ENCODE data around the gene NFKB1. TPM values are rescaled to one million over a fixed set of nuclear protein-coding genes. Genes with fewer than 3 reads are reported as not detected.
"Not testable (repeated sequence)": the region's sequence is repeated elsewhere in the genome, so short reads cannot be mapped to it uniquely, and the experiment has no call there.

Gene NFKB1
- total and polyA plus RNA-seq, 2 donors (not counting 1 experiment from before 2014, with no cell fraction given), result 20.9 to 32.5 TPM

DNA sequence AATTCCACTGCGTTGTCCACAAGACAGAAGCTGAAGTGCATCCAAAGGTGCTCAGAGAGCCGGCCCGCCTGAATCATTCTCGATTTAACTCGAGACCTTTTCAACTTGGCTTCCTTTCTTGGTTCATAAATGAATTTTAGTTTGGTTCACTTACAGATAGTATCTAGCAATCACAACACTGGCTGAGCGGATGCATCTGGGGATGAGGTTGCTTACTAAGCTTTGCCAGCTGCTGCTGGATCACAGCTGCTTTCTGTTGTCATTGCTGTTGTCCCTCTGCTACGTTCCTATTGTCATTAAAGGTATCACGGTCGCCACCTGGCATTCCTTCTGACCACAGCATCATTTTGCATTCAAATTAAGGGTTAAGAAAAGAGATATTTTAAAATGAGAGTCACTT is 115.5 kb downstream of the NFKB1 start:
- Histone ChIP-seq H3K79me2 (ENCODE audit: control insufficient read depth, insufficient read depth, low read length) (no peaks in the 10 kb centered on the region), H3K27ac (ENCODE audit: insufficient read depth, low read length) (no peak overlapping the region), H3K27me3 (ENCODE audit: control insufficient read depth, insufficient read depth, low read length) (no peaks in the 10 kb centered on the region), H4K20me1 (ENCODE audit: control insufficient read depth, extremely low read depth, insufficient read depth, low read length) (no peaks in the 10 kb centered on the region), H2AFZ (ENCODE audit: low read length) (no peak overlapping the region), H3K36me3 (ENCODE audit: control insufficient read depth, insufficient read depth, low read length) (peaks cover 14% of the 10 kb centered on the region), H3K9me3 (ENCODE audit: control insufficient read depth, insufficient read depth, low read depth, low read length) (no peaks in the 10 kb centered on the region), H3K4me1 (ENCODE audit: control insufficient read depth, extremely low read depth, insufficient read depth, low read length) (peaks cover 6% of the 10 kb centered on the region), H3K9ac (ENCODE audit: insufficient read depth, low read length) (no peak overlapping the region), H3K4me3 (replicated peaks in 1 of 4; ENCODE audit: control extremely low read depth in 1 of 4, insufficient read depth in 1 of 4, low read depth in 3 of 4, low read length in 4 of 4) (no peak overlapping the region), H3K4me2 (ENCODE audit: extremely low read depth, insufficient read depth, low read length) (no peak overlapping the region)
- TF ChIP-seq EZH2 (IDR thresholded peaks at IDR 0.05; ENCODE audit: low read length, missing control alignments) (no peak), CTCF (conservative IDR thresholded peaks at IDR 0.05 in 1 of 2, IDR thresholded peaks at IDR 0.05 in 1 of 2; ENCODE audit: low read depth in 1 of 2, low read length in 2 of 2) (no peak)
- no peak for DNase-seq (ENCODE audit: low read depth in 2 of 2)

GRCh38 chr4:102619021-102619420 is 117.9 kb downstream of the NFKB1 start:
- not testable (repeated sequence) for H3K9me3 ChIP-seq (ENCODE audit: control insufficient read depth, insufficient read depth, low read depth, low read length); H3K36me3 ChIP-seq (ENCODE audit: control insufficient read depth, insufficient read depth, low read length); H2AFZ ChIP-seq (ENCODE audit: low read length); H3K9ac ChIP-seq (ENCODE audit: insufficient read depth, low read length); H3K4me3 ChIP-seq (replicated peaks in 1 of 4; ENCODE audit: control extremely low read depth in 1 of 4, insufficient read depth in 1 of 4, low read depth in 3 of 4, low read length in 4 of 4); H3K27me3 ChIP-seq (ENCODE audit: control insufficient read depth, insufficient read depth, low read length); DNase-seq (ENCODE audit: low read depth in 2 of 2); H3K4me2 ChIP-seq (ENCODE audit: extremely low read depth, insufficient read depth, low read length); H3K27ac ChIP-seq (ENCODE audit: insufficient read depth, low read length); H4K20me1 ChIP-seq (ENCODE audit: control insufficient read depth, extremely low read depth, insufficient read depth, low read length); H3K4me1 ChIP-seq (ENCODE audit: control insufficient read depth, extremely low read depth, insufficient read depth, low read length); H3K79me2 ChIP-seq (ENCODE audit: control insufficient read depth, insufficient read depth, low read length)

DNA sequence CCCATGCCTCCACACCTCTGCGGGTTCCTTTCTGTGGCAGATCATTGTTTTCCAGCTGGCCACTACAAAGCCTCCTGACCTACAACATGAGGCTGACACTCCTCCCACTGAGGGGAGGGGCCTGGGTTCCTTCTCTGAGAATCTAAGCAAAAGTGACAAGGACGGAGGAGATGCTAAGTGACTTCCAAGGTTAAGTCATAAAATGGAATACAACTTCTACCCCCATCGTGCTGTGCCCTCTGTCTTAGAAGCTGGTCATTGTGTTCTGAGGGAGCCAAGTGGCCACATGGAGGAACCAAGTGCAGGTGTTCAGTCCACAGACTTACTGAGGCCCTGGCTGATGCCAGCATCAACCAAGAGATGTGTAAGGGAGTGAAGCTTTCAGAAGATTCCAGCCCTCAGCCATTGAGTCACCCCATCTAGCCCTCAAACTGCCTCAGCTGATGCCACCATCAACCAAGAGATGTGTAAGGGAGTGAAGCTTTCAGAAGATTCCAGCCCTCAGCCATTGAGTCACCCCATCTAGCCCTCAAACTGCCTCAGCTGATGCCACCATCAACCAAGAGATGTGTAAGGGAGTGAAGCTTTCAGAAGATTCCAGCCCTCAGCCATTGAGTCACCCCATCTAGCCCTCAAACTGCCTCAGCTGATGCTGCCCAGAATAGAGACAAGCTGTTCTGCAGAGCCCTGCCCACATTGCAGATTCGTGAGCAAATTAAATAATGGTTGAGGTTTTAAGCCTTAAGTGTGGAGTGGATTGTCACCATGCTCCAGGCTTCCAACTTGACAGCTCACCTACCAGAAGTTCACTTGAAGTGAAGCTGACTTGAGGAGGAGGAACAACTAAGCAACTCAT is 118.8 kb downstream of the NFKB1 start:
- not testable (repeated sequence) for H3K9ac ChIP-seq (ENCODE audit: insufficient read depth, low read length); H3K79me2 ChIP-seq (ENCODE audit: control insufficient read depth, insufficient read depth, low read length); H3K9me3 ChIP-seq (ENCODE audit: control insufficient read depth, insufficient read depth, low read depth, low read length); H3K36me3 ChIP-seq (ENCODE audit: control insufficient read depth, insufficient read depth, low read length); H4K20me1 ChIP-seq (ENCODE audit: control insufficient read depth, extremely low read depth, insufficient read depth, low read length); H2AFZ ChIP-seq (ENCODE audit: low read length); H3K4me1 ChIP-seq (ENCODE audit: control insufficient read depth, extremely low read depth, insufficient read depth, low read length); H3K27me3 ChIP-seq (ENCODE audit: control insufficient read depth, insufficient read depth, low read length); H3K4me3 ChIP-seq (replicated peaks in 1 of 4; ENCODE audit: control extremely low read depth in 1 of 4, insufficient read depth in 1 of 4, low read depth in 3 of 4, low read length in 4 of 4); H3K4me2 ChIP-seq (ENCODE audit: extremely low read depth, insufficient read depth, low read length)
- peak; percentile 11 to 76 for DNase-seq (ENCODE audit: low read depth in 2 of 2)
- peak overlapping the region; percentile 15 for H3K27ac ChIP-seq (ENCODE audit: insufficient read depth, low read length)
